OCI-LY3 (cell line): ENCODE data around the gene PARD6G.

ENCODE experiments used
- CTCF ChIP-seq: fragments of 200-600, 300-600 bp; sonication (generic); IDR thresholded peaks from 2 replicates; pipeline ENCODE4 v1.5.1; 2014; ENCODE audit warnings: antibody characterized with exemption, low read length, low read depth
- EZH2phosphoT487 ChIP-seq: fragments of 200-600 bp; shearing (Covaris generic); IDR thresholded peaks from 2 replicates; pipeline ENCODE4 v1.6.1; 2018; ENCODE audit warnings: antibody characterized with exemption, mixed run types, low read depth

- no peak for TF ChIP-seq EZH2phosphoT487
- TF ChIP-seq CTCF = no peak
Measured at GRCh38 chr18:80246445-80247392, 595 bp downstream of the PARD6G start.
